Panc1 (cell line): ENCODE measurements around the gene PDSS1.

Experiments
- POLR2AphosphoS5 ChIP-seq: IDR thresholded peaks from 2 replicates; pipeline ENCODE4 v1.6.1; 2012; ENCODE audit warnings: mild to moderate bottlenecking, low read depth, low read length, moderate library complexity
- TF ChIP-seq, protein P1 (sequence below): fragments of 450-650 bp; IDR thresholded peaks from 2 replicates; pipeline ENCODE4 v1.5.1; 2017; ENCODE audit warnings: mild to moderate bottlenecking

DNA sequence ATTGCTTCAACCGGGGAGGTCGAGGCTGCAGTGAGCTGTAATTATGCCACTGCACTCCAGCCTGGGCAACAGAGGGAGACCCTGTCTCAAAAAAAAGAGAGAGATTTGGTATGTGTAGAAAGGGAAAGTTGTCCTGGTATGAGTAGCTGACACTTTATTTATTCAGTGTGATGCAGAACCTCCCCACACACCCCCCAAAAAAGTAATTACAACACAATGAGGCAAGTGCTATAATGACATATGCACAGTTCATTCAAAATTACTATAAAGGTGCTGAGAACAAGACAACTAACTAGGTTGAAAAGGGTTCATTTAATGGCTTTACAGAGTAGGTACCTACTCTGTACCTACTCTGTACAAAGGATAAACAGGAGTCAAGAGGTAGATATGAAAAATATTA is 80.2 kb downstream of the PDSS1 start:
- TF ChIP-seq, protein P1, sequence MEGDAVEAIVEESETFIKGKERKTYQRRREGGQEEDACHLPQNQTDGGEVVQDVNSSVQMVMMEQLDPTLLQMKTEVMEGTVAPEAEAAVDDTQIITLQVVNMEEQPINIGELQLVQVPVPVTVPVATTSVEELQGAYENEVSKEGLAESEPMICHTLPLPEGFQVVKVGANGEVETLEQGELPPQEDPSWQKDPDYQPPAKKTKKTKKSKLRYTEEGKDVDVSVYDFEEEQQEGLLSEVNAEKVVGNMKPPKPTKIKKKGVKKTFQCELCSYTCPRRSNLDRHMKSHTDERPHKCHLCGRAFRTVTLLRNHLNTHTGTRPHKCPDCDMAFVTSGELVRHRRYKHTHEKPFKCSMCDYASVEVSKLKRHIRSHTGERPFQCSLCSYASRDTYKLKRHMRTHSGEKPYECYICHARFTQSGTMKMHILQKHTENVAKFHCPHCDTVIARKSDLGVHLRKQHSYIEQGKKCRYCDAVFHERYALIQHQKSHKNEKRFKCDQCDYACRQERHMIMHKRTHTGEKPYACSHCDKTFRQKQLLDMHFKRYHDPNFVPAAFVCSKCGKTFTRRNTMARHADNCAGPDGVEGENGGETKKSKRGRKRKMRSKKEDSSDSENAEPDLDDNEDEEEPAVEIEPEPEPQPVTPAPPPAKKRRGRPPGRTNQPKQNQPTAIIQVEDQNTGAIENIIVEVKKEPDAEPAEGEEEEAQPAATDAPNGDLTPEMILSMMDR, result no peak
- no peak for TF ChIP-seq POLR2AphosphoS5
